ENCODE measurements around the gene ASPSCR1. TPM values are rescaled to one million over a fixed set of nuclear protein-coding genes. Genes with fewer than 3 reads are reported as not detected.
A peak's percentile ranks its signal among the peaks of the same experiment; 100 is the strongest.

Gene ASPSCR1
- total RNA-seq, 2 experiments from 2014 or later = 25.3 to 29.9 TPM

GRCh38 chr17:82013772-82014321 is 36.4 kb downstream of the ASPSCR1 start:
- Mint-ChIP-seq H3K4me1 (peaks cover 4% of the 10 kb centered on the region), H3K4me3 (no peak overlapping the region), H3K27ac (no peak overlapping the region), H3K27me3 (no peaks in the 10 kb centered on the region), H3K9me3 (no peaks in the 10 kb centered on the region), H3K36me3 (ENCODE audit: low read depth) (peaks cover 5% of the 10 kb centered on the region)
- ChIA-PET CTCF (interaction anchor here (1.5 kb wide), 1 partner anchor 54 kb away, joined by 4 read pairs; no protein-coding TSS in a partner anchor), POLR2A (no interaction called here)
- DNase-seq = no peak

GRCh38 chr17:82014432-82014831 is 37.0 kb downstream of the ASPSCR1 start:
- ChIA-PET CTCF (interaction anchor here (1.5 kb wide), 1 partner anchor 55 kb away, joined by 4 read pairs; no protein-coding TSS in a partner anchor), POLR2A (no interaction called here)
- H3K4me3 Mint-ChIP-seq = no peak overlapping the region
- peaks cover 7% of the 10 kb centered on the region for H3K36me3 Mint-ChIP-seq (ENCODE audit: low read depth)
- DNase-seq = no peak
- no peaks in the 10 kb centered on the region for H3K27me3 Mint-ChIP-seq
- no peak overlapping the region for H3K27ac Mint-ChIP-seq
- H3K4me1 Mint-ChIP-seq = peaks cover 4% of the 10 kb centered on the region
- no peaks in the 10 kb centered on the region for H3K9me3 Mint-ChIP-seq

DNA sequence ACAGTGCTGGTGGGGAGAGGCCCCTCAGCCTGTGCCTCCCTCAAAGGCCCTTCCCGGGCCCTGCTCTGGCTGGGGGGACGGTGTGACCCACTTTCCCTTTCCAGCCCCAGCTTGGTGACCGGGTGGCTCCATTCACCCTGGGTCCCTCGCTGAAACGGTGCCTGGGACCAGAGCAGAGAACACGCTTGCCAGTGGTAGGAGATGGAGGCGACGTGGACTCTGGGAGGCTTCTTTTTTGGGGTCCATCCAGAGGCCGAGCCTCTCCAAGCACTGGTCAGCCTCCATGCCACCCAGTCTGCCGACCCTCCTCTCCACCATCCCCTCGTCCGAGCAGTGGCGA is 37.5 kb downstream of the ASPSCR1 start:
- H3K9me3 Mint-ChIP-seq = no peaks in the 10 kb centered on the region
- DNase-seq = no peak
- H3K27me3 Mint-ChIP-seq = no peaks in the 10 kb centered on the region
- H3K4me1 Mint-ChIP-seq = peaks cover 5% of the 10 kb centered on the region
- no peak overlapping the region for H3K4me3 Mint-ChIP-seq
- no peak overlapping the region for H3K27ac Mint-ChIP-seq
- ChIA-PET POLR2A (no interaction called here), CTCF (interaction anchor here (1.5 kb wide), 1 partner anchor 55 kb away, joined by 4 read pairs; no protein-coding TSS in a partner anchor)
- H3K36me3 Mint-ChIP-seq (ENCODE audit: low read depth) = peaks cover 7% of the 10 kb centered on the region

GRCh38 chr17:82015311-82015971 is 38.0 kb downstream of the ASPSCR1 start:
- peaks cover 7% of the 10 kb centered on the region for H3K36me3 Mint-ChIP-seq (ENCODE audit: low read depth)
- peaks cover 8% of the 10 kb centered on the region for H3K4me1 Mint-ChIP-seq
- H3K27ac Mint-ChIP-seq = no peak overlapping the region
- no peak overlapping the region for H3K4me3 Mint-ChIP-seq
- DNase-seq = no peak
- ChIA-PET POLR2A (interaction anchor here (0.9 kb wide), 1 partner anchor 22 kb away, joined by 3 read pairs; the partner anchor contains the start of gene DCXR), CTCF (no interaction called here)
- H3K9me3 Mint-ChIP-seq = no peaks in the 10 kb centered on the region
- H3K27me3 Mint-ChIP-seq = no peaks in the 10 kb centered on the region

GRCh38 chr17:82016061-82016874 is 38.8 kb downstream of the ASPSCR1 start:
- Mint-ChIP-seq H3K27ac (no peak overlapping the region), H3K36me3 (ENCODE audit: low read depth) (peaks cover 7% of the 10 kb centered on the region), H3K4me1 (peaks cover 12% of the 10 kb centered on the region), H3K4me3 (no peak overlapping the region), H3K9me3 (no peaks in the 10 kb centered on the region), H3K27me3 (no peaks in the 10 kb centered on the region)
- no peak for DNase-seq
- ChIA-PET CTCF (no interaction called here), POLR2A (interaction anchor here (0.9 kb wide), 1 partner anchor 21 kb away, joined by 3 read pairs; the partner anchor contains the start of gene DCXR)

DNA sequence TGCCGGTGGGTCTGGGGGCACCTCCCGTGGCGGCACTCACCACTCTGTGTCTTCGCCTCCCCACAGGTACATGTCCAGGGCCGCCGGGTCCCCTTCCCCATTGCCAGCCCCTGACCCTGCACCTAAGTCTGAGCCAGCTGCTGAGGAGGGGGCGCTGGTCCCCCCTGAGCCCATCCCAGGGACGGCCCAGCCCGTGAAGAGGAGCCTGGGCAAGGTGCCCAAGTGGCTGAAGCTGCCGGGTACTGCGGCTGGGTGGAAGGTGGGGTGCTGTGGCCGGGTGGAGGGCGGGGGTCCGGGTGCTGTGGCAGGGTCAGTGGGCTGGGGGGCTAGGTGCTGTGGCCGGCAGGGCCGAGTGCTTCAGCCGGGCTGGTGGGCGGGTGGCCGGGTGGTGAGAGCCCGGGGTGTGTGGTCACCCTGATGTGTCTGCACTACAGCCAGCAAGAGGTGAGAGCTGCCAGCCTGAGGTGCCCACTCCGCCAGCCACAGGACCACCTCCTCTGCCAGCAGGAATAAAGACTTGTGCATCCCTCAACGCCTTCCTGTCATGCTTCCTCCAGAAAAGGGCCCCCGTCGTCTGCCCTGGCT is 39.5 kb downstream of the ASPSCR1 start:
- H3K4me1 Mint-ChIP-seq = peaks cover 19% of the 10 kb centered on the region
- H3K27ac Mint-ChIP-seq = no peak overlapping the region
- POLR2A ChIA-PET = no interaction called here
- H3K36me3 Mint-ChIP-seq (ENCODE audit: low read depth) = peaks cover 7% of the 10 kb centered on the region
- H3K9me3 Mint-ChIP-seq = no peaks in the 10 kb centered on the region
- CTCF ChIA-PET = interaction anchor here (1.2 kb wide), 1 partner anchor 57 kb away, joined by 5 read pairs; no protein-coding TSS in a partner anchor
- no peak for DNase-seq
- no peaks in the 10 kb centered on the region for H3K27me3 Mint-ChIP-seq
- H3K4me3 Mint-ChIP-seq = no peak overlapping the region

DNA sequence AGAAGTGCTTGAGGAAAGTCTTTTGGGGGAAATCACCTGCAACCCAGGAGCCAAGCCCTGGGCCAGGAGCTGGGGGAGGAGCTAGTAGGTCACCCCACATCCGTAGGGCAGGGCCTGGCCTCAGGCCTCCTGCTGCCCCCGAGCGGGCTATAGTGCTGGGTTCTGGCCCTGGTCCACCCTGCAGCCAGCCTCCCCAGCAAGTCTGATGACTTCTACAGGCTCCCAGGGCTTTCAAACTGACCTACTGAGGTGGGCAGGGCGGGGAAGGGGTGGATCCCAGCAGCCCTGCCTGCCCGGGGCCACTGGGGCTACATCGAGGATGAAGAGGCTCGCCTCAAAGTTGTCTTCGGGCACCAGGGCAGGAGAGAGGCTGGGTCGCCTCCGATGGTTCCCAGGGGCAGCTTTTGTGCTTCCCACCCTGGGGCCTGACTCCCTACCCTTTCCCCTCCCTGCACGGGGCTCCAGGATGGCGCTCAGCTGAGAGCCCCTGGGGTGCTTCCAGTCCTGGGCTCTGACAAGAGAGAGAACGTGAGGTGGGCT is 40.3 kb downstream of the ASPSCR1 start:
- ChIA-PET CTCF (interaction anchor here (1.2 kb wide), 1 partner anchor 58 kb away, joined by 5 read pairs; no protein-coding TSS in a partner anchor), POLR2A (no interaction called here)
- Mint-ChIP-seq H3K9me3 (no peaks in the 10 kb centered on the region), H3K4me3 (no peak overlapping the region), H3K4me1 (peaks cover 19% of the 10 kb centered on the region), H3K36me3 (ENCODE audit: low read depth) (peaks cover 7% of the 10 kb centered on the region), H3K27ac (no peak overlapping the region), H3K27me3 (no peaks in the 10 kb centered on the region)
- no peak for DNase-seq

DNA sequence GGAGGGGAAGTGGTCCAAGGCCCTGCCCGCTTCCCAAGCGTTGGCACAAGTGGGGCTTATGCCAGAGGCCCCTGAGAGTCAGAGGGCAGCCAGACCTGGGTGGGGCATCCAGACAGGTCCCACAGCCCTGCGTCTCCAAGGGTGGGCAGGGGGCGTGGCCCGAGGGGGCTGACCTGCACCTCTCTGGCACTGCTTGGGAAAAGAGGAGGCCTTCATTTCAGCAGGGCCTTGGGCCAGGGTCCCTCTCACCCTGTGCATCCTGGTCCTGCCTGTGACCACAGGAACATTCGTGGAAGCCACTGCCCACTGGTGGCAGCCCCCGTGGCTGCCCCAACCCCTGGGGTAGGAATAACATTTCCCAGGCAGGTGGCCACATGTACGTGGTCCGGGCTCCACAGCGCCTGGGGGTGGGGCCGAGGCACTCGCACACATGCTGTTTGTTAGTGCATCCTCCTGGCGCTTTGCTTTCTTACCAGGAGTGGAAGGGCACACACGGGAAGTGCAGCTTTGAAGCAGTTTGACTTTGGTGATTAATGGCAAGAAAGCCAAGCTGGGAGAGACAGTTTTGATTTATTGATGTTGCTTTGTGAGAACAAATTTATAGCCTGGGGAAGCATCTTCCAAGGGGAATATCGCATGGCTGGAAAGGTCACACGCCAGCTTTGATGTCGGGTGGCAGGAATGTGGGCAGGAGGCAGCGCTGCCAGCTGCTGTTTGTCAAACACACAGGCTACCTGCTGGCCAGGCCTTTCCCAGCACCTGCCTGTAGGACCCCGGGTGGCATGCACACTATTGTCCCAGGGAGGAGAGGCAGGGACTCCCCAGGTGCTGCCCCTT is 40.9 kb downstream of the ASPSCR1 start:
- ChIA-PET CTCF (interaction anchor here (1.0 to 3.0 kb wide), 4 partner anchors 12 to 40 kb away, joined by 3 to 16 read pairs (median 8); partner anchors contain the start of genes ASPSCR1 and DCXR), POLR2A (no interaction called here)
- Mint-ChIP-seq H3K4me1 (peaks cover 19% of the 10 kb centered on the region), H3K4me3 (no peak overlapping the region), H3K27ac (no peak overlapping the region), H3K36me3 (ENCODE audit: low read depth) (peaks cover 7% of the 10 kb centered on the region), H3K9me3 (no peaks in the 10 kb centered on the region), H3K27me3 (no peaks in the 10 kb centered on the region)
- no peak for DNase-seq

GRCh38 chr17:82018989-82019689 is 41.7 kb downstream of the ASPSCR1 start:
- Mint-ChIP-seq H3K27me3 (no peaks in the 10 kb centered on the region), H3K27ac (no peak overlapping the region), H3K9me3 (no peaks in the 10 kb centered on the region), H3K36me3 (ENCODE audit: low read depth) (peaks cover 7% of the 10 kb centered on the region), H3K4me1 (peaks cover 24% of the 10 kb centered on the region), H3K4me3 (no peak overlapping the region)
- DNase-seq = no peak
- ChIA-PET POLR2A (interaction anchor here (1.2 to 5.1 kb wide), 2 partner anchors 11 to 17 kb away, joined by 4 to 41 read pairs; partner anchors contain the start of gene DCXR), CTCF (interaction anchor here (0.5 to 4.3 kb wide), 19 partner anchors 10 to 384 kb away, joined by 3 to 73 read pairs (median 3); partner anchors contain the start of genes ARL16, ASPSCR1, DCXR and HGS)

- ChIA-PET POLR2A (interaction anchor here (1.2 to 5.1 kb wide), 4 partner anchors 10 to 317 kb away, joined by 4 to 41 read pairs (median 18); partner anchors contain the start of genes DCXR, MRPL12 and NOTUM), CTCF (interaction anchor here (0.5 to 4.3 kb wide), 20 partner anchors 10 to 384 kb away, joined by 3 to 73 read pairs (median 4); partner anchors contain the start of genes ARL16, ASPSCR1, DCXR and HGS)
- Mint-ChIP-seq H3K27me3 (no peaks in the 10 kb centered on the region), H3K4me1 (peaks cover 28% of the 10 kb centered on the region), H3K9me3 (no peaks in the 10 kb centered on the region), H3K4me3 (no peak overlapping the region), H3K36me3 (ENCODE audit: low read depth) (peaks cover 7% of the 10 kb centered on the region), H3K27ac (no peak overlapping the region)
- peak; percentile 73 for DNase-seq
Measured at GRCh38 chr17:82019690-82020571, 42.5 kb downstream of the ASPSCR1 start.
